ENCODE results near the gene MEIG1.
"Not testable (repeated sequence)": the region's sequence is repeated elsewhere in the genome, so short reads cannot be mapped to it uniquely, and the experiment has no call there.

The MEIG1 gene

DNA sequence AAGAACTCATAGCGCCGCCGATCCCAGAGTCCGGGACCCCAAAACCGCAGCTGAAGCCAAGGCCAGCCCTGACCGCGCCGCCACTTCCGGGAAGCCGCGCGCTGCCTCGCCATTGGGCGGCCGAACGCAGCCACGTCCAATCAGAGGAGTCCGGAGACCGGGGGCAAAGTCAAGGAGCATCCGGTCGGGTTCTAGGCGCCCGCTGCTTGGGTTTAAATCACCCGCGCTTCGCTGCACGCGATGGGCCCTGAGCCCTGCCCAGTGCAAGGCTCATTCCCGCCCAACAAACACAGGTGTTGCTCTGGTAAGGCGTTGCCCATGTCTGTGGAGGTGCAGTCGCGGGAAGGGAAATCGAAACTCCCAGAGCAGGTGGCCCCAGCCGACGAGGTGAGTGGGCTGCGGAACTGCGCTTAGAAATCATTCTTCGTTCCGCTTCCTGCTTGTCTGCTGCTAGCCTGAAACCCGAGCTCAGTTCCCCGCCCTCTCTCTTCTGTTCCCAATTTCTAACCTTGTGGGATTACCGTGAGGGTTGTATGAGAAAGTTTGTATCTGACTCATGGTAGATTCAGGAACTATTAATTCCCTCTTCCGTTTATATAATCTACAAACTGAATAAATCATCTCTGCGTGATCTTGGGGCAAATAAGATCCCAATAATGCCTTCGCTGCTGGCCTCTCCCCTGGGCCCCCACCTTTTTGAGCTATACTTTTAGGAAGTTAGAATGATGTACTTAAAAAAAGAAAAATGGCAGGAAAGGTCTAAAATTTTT is 5.0 kb upstream of the MEIG1 start, which contains the start of gene DCLRE1C:
Gene DCLRE1C (minus strand): TSS at position 96 of the 770 bp plus-strand sequence. CDS start 86 bp downstream, at position 10.
- DNase-seq (ENCODE audit: extremely low spot score, insufficient read length, low read depth) (peak; percentile 84), FAIRE-seq (peak; percentile 95)

DNA sequence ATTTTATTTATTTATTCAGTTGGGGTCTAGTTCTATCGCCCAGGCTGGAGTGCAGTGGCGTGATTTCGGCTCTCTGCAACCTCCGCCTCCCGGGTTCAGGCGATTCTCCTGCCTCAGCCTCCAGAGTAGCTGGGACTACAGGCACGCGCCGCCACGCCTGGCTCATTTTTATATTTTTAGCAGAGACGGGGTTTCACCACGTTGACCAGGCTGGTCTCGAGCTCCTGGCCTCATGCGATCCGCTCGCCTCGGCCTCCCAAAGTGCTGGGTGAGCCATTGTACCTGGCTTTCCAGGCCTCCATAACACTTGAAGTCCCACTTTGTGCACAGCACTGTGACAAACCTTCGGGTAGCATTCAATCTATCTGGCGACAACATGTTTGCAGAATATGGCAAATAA is 4.3 kb upstream of the MEIG1 start:
- no peak for DNase-seq (ENCODE audit: extremely low spot score, insufficient read length, low read depth)
- FAIRE-seq = no peak

DNA sequence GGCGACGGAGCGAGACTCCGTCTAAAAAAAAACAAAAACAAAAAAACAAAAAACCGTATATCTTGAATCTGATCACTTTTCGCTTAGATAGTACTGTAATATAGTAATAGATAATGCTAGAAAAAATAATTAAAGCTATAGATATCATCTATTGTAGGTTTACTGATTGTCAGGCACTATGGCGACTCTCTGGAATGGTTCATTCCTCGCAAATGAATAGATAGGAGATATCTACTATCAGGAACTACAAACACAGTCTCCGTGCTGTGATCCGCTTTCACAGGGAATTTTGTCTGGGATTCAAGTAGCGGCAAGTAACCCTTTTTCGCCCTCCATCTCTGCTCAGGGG is 342 bp upstream of the MEIG1 start:
- DNase-seq (ENCODE audit: extremely low spot score, insufficient read length, low read depth) (no peak), FAIRE-seq (no peak)

DNA sequence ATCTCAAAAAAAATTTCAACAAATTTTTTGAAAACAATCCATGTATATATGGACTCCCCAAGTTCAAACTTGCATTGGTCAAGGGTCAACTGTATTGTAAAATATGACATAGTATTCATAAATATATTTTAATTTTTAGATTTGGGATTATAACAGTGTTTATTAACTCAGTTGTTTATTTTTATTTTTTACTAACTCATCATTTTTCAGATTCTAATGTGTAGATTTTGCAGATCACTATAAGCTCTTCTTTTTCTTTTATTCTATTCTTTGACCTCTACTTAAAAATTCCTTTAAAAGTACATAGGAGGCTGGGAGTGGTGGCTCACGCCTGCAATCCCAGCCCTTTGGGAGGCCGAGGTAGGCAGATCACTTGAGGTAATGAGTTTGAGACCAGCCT is 8.7 kb downstream of the MEIG1 start:
- DNase-seq (ENCODE audit: extremely low spot score, insufficient read length, low read depth) = no peak
- no peak for FAIRE-seq

DNA sequence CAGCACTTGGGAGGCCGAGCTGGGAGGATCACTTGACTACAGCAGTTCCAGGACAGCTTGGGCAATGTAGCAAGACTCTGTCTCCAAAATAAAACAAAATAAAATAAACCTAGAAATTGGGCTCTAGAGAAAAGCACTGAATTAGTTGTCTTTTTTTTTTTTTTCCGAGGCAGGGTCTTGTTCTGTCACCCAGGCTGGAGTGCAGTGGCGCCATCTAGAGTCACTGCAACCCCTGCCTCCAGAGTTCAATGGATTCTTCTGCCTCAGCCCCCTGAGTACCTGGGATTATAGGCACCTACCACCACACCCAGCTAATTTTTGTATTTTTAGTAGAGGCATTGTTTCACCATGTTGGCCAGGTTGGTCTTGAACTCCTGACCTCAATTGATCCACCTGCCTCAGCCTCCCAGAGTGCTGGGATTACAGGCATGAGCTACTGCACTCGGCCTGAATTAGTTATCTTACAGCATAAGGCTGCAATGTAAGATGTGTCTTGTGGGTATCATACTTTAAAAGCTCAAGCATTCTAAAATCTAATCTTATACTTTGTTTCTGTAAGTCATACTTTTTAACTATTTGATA is 12.8 kb downstream of the MEIG1 start:
- DNase-seq (ENCODE audit: extremely low spot score, insufficient read length, low read depth) = no peak

DNA sequence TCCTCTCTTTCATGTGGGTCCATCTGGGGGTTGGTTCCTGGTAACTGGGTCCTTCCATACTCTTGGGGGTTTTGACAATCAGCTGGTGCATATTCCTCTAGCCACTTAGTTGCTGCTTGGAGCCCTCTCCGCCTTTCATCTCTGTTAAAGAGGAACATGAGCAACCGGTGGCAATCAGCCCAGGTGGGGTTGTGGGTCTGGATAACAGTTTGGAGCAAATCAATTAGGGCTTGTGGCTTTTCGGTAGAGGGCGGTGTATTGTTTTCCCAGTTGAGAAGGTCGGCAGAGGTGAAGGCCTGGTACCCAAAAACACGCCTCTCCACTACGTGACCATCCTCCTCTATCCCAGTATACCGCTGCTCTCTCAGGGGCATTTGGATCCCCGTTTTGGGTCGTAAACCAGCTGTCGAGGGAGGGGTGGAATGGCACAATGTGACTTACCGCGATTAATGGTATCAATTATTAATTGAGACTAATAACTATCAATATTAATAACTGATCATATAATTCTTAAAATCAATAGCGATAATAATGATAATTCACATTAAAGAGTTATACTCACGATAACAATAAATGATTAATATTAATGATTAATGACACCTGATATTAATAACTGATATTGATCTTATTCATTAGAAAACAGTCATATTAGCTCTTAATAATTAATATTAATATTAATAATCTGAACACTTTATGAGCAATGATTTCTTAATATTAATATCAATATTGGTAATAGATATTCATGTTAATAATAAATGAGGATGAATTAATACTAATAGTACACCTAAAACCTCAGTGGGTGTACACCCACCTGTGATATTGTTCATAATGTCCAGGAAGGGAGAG is 15.2 kb downstream of the MEIG1 start:
- FAIRE-seq; DNase-seq (ENCODE audit: extremely low spot score, insufficient read length, low read depth): not testable (repeated sequence)

More for the DNA sequence above, 12.8 kb downstream of the MEIG1 start:
- peak; percentile 62 for FAIRE-seq

DNA sequence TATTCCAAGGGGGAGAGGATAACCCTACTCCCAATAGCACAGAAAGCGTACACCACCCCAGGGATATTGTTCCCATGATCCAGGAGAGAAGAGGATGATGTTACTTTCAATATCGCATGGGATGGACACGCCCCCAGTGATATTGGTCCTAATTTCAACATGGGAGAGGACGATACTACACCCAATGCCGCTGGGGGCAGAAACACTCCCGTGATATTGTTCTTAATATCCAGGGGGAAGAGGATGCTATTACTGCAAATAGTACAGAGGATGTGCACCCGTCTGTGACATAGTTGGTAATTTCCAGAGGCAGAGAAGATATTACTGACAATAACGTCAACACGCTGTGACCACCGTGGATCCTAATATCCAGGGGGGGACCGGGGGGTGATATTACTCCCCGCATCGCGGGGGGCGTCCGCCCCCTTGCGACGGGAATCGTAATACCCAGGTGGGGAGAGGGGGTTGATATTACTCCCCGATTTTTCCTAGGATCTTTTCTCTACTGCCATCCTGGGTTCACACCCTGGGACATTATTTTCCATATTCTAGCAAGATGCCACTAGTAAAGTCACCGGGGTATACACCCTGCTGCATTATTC is 16.6 kb downstream of the MEIG1 start:
- no peak for DNase-seq (ENCODE audit: extremely low spot score, insufficient read length, low read depth)
- FAIRE-seq = no peak

DNA sequence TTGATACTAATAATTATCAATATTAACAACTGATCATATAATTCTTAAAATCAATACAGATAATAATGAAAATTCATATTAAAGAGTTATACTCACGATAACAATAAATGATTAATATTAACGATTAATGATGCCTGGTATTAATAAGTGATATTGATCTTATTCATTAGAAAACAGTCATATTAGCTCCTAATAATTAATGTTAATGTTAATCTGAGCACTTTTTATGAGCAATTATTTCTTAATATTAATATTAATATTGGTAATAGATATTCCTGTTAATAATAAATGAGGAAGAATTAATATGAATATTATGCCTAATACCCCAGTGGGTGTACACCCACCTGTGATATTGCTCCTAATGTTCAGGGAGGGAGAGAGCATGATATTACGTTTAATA is 23.6 kb downstream of the MEIG1 start:
- DNase-seq (ENCODE audit: extremely low spot score, insufficient read length, low read depth) (no peak), FAIRE-seq (no peak)

DNA sequence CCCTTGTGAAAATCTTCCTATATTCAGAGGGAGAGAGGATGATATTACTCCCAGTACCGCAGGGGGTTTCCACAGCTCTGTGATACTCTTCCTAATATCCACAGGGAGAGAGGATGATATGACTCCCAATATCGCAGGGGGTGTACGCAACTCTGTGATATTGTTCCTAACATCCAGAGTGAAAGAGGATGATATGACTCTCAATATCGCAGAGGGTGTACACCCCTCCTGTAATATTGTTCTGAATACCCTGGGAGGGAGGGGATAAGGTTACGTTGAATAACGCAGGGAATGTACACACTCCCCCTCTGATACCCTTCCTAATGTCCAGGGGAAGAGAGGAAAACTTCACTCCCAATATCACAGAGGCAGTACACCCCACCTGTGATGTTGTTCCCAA is 30.4 kb downstream of the MEIG1 start:
- FAIRE-seq; DNase-seq (ENCODE audit: extremely low spot score, insufficient read length, low read depth): not testable (repeated sequence)

DNA sequence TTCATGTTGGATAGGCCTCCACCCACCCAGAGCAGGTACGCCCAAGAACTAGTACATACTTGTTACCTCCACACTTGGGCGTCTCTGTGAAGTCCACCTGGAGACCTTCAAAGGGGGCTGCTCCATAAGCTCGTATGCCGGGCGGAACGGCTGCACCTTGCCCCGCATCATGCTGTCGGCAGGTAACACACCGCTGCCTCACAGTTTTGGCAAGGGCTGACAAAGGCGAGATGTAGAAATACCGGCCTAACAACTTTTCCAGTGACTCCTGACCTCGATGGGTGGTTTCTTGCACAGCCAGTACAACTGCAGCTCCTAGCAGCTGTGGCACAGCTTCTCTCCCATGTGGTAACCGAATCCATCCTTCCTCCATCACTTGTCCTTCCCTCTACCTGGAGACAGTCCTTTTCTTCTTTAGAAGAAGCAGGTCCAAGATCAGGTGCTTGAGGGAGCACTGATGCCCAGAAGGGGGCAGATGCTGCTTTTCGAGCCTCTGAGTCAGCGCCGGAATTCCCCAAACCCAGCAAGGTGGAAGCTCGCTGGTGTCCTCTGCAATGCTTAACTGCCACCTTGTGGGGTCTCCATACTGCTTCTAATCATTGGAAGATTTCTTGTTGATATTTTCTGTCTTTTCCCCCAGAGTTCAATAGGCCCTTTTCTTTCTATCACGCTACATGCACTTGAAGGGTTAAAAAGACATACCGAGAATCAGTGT is 32.0 kb downstream of the MEIG1 start:
- peak; percentile 63 for FAIRE-seq

DNA sequence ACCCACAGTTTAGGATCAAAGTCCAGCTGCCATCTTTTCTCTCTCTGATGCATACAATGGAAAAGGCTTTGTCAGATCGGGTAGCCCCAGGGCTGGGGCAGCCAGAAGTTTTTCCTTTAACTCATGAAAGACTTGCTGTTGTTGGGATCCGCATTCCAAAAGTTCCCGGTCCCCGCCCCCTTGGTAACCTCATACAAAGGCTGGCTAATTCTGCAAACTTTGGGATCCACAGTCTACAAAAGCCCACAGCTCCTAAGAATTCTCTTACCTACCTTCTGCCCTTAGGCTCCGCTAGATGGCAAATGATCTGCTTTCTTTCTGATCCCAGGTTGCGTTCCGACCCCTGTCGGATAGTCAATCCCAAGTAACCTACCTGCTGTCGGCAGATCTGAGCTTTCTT is 33.1 kb downstream of the MEIG1 start:
- not testable (repeated sequence) for DNase-seq (ENCODE audit: extremely low spot score, insufficient read length, low read depth); FAIRE-seq

More for the DNA sequence above, 32.0 kb downstream of the MEIG1 start:
- DNase-seq (ENCODE audit: extremely low spot score, insufficient read length, low read depth) = not testable (repeated sequence)

DNA sequence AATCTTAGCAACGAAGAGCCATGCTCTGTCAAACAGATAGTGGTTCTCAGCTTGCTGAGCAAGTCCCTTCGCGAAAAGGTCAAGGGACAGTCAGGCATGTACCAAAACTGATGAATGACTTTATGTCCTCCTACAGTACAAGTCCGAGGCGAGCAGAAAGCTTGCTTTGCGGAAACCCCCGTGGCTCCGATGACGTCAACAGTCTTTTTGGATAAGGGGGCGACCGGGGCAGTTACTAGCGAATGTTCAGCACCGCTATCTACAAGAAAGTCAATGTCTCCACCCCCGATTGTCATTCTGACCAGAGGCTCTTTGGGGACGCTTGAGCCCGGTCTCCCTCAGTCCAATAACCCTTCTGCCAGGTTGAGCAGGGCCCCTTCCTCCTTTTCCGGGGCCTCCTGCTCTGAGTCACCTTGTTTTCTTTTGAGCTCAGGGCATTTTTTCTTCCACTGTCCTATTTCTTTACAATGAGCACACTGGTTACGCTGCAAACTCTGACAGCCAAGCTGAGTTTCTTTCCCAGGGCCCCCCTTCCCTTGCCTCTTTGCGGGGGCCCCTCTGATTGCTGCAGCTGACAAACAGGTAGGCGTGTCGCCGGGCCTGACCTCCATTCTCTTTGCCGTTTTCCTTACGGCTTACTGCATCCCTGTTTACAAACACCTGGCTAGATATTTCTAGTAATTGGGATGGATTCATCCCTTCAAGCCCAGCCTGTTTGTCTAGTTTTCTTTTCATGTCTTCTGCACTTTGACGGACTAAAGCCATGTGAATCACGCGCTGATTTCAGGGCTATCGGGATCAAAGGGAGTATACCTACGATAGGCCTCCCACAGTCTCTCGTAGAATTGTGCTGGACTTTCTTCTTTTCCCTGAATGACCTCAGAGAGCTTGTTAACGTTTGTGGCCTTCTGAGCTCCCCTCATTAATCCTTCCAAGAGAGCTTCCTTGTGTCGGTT is 34.6 kb downstream of the MEIG1 start:
- FAIRE-seq; DNase-seq (ENCODE audit: extremely low spot score, insufficient read length, low read depth): not testable (repeated sequence)

DNA sequence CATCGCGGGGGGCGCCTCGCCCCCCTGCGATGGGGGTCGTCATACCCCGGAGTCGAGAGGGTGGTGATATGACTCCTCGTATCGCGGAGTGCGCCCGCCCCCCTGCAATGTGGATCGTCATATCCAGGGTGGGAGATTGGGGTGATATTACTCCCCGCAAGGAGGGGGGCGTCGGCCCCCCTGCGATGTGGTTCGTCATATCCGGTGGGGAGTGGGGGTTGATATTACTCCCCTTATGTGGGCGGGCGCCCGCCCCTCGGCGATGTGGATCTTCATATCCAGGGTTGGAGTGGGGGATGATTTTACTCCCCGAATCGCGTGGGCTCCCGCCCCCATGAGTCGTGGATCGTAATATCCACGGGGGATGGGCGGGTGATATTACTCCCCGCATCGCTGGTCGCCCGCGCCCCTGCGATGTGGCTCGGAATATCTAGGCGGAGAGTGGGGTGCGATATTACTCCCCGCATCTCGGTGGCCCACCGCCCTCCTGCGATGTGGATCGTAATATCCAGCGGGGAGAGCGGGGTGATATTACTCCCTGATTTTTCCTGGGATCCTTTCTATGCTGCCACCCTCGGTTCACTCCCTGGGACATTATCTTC is 36.9 kb downstream of the MEIG1 start:
- FAIRE-seq = no peak
- no peak for DNase-seq (ENCODE audit: extremely low spot score, insufficient read length, low read depth)

DNA sequence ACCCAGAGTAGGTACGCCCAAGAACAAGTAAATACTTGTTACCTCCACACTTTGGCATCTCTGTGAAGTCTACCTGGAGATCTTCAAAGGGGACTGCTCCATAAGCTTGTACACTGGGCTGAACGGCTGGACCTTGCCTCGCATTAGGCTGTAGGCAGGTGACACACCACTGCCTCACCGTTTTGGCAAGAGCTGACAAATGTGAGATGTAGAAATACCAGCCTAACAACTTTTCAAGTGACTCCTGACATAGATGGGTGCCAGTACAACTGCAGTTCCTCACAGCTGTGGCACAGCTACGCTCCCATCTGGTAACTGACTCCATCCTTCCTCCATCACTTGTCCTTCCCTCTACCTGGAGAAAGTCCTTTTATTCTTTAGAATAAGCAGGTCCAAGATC is 54.3 kb downstream of the MEIG1 start:
- DNase-seq (ENCODE audit: extremely low spot score, insufficient read length, low read depth); FAIRE-seq: not testable (repeated sequence)

DNA sequence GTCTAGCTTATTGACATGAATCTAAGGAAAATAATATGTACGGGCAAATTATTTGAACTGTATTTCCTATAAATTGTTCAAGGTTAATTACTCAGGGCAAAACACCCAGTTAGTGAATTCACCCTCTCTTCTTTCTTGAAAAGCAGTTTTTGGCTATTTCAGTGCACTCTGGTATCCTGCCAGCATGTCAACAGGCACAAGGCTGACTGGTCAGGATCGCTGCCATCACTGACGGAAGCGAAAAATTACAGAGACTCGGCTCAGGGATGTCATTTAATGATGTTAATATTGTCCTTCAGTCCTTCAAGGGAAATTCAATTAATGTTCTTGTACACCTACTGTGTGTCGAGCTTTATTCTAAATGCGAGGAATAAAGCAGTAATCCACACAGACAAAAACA is 56.3 kb downstream of the MEIG1 start:
- DNase-seq (ENCODE audit: extremely low spot score, insufficient read length, low read depth) = no peak
- no peak for FAIRE-seq

DNA sequence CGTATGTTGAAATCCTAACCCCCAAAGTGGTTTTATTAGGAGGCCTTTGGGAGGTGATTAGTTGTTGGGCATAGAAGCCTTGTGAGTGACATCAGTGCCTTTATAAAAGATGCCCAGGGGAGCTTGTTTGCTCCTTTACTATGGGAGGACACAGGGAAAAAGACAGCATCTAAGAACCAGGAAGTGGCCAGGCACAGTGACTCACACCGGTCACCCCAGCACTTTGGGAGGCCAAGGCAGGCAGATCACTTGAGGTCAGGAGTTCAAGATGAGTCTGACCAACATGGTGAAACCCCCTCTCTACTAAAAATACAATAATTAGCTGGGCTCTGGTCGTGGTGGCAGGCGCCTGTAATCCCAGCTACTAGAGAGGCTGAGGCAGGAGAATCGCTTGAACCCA is 61.8 kb downstream of the MEIG1 start:
- not testable (repeated sequence) for FAIRE-seq; DNase-seq (ENCODE audit: extremely low spot score, insufficient read length, low read depth)
